Measurements from ENCODE around the gene PRPF6.
"Not testable (repeated sequence)": the region's sequence is repeated elsewhere in the genome, so short reads cannot be mapped to it uniquely, and the experiment has no call there.

The PRPF6 gene

GRCh38 chr20:64012385-64013154 is 31.6 kb downstream of the PRPF6 start:
- not testable (repeated sequence) for DNase-seq

DNA sequence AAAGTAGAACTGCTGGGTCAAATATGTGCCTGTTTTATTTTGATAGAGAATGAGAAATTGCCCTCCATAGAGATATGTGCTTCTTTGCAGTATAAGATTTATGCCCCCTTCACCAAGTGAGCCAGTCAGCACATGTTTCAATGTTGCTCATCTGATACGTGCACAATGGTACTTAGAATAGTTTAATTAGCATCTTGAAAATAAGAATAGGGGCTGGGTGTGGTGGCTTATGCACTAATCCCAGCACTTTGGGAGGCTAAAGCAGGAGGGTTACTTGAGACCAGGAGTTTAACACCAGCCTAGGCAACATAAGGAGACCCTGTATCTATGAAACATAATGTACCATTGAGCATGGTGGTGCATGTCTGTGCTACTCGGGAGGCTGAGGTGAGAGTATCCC is 34.7 kb downstream of the PRPF6 start:
- no peak for DNase-seq

GRCh38 chr20:64021124-64021975 is 40.4 kb downstream of the PRPF6 start:
- no peak for DNase-seq

GRCh38 chr20:64022671-64023360 is 41.9 kb downstream of the PRPF6 start:
- DNase-seq: no peak

- no peak for DNase-seq
Measured at GRCh38 chr20:64023361-64024140, 42.6 kb downstream of the PRPF6 start.

GRCh38 chr20:64024141-64024990 is 43.4 kb downstream of the PRPF6 start:
- no peak for DNase-seq

DNA sequence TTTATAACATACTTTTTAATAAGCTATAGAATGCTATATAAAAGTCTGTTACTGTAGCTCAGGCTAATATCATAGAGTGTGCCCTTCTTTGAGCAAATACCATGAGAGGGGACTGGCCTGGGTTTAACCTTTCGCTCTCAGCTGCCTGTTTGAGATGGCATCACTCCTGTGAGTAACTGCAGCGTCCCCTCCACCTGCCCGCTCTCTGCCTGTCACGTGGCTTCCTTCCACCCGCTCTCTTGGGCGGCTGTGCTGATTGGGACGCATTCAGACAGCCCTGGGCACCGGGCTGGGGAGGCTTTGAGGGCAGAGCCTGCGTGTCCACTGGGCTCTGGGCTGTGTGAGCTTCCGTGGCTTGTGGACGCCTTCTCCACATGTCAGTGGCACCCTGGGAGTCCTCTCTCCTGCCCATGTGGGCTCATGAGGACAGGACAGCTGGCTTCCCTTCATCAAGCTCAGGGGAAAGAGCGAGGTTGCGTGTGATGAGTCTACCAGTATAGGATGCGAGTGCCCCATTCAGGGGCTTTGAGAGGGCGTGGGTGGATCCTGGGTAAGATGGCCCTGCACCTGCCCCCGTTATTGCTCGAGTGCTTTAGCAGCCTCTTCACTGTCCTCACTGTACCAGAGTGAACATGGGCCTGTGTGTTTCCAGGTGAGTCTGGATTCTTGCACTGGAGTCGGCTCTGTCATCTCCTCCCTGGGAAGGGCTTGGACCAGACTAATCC is 44.3 kb downstream of the PRPF6 start:
- DNase-seq: no peak

- DNase-seq: no peak
Measured at GRCh38 chr20:64025826-64026412, 45.0 kb downstream of the PRPF6 start.

DNA sequence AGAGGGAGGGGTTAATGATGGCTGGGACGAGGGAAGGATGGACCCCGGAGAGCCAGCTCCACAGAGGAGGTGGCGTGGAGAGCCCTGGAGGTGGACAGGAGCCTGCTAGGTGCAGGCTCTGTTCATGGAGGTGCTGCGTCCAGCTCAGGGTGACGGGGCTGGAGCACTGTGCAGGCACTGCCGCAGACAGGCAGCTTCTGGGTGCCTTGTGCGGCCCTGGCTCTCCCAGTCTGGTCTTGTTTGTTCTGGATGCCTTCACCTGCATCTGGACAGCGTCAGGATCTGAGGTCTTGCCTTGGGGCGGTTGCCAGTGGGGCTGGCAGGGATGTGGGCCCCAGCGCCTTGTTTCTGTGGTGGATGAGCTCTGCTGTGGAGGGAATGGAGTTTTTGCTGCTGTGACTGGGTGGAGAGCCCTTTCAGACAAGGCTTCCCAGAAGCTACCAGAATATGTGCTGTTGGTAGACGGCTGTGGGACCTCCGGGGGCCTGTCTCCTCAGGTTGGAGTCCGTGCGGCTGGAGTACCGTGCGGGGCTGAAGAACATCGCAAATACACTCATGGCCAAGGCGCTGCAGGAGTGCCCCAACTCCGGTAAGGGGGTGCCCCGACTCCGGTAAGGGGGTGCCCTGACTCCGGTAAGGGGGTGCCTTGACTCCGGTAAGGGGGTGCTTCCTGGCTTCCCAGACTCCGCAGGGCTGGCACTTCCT is 47.2 kb downstream of the PRPF6 start:
- DNase-seq: no peak

DNA sequence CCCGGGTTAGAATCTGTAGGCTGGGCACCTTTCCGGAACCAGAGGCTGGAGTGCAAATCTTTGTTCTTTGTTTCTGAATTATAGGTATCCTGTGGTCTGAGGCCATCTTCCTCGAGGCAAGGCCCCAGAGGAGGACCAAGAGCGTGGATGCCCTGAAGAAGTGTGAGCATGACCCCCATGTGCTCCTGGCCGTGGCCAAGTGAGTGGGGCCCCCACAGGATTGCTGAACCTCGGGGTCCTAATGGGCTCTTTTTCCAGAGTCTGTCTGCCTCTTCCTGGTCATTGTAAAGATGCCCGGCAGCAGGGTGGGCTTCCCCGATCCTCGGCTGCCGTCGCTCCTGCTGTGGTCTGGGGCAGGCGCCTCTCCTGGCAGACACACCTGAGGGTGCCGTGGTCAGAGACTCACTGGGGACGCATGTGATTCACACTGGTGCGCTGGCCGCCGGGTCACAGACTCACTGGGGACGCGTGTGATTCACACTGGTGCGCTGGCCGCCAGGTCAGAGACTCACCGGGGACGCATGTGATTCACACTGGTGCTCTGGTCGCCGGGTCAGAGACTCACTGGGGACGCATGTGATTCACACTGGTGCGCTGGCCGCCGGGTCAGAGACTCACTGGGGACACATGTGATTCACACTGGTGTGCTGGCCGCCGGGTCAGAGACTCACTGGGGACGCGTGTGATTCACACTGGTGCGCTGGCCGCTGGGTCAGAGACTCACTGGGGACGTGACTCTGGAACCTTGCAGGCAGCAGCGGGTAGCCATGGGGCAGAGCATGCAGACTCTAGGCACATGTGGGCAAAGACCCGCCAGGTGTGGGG is 48.6 kb downstream of the PRPF6 start:
- no peak for DNase-seq

DNA sequence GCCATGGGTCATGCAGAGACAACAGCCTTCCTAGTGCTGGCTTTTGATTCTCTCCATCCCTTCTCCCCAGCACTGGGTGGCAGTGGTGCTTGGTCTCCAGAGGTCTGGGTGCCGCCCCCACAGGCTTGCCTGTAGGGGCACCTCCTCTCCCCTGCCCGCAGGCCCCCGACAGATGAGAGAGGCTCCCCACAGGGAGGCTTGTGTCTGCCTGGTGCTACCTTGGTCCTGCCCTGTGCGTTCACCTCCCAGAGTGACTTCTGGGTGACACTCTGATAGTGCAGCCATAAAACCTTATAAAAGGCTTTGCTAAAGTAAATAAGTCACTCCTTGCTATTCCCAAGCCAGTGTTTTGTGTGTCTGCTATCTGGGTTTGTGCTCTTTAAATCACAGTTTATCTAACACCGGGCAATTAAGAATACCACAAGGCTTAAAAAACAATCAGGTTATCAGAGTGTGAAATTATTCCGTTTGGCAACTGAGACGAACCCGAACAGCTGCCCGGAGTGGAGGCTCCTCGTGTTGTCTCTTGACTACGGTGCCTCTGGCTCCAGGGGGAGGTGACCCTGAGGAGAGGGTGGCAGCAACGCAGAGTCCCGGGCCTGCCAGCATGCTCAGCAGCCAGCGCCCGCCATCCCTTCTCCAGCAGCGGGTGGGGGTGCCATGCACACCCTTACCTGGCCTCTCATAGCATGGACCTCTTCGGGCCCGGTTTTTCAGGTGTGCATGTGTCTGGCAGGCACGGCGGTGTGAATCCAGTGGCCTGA is 49.6 kb downstream of the PRPF6 start:
- no peak for DNase-seq

DNA sequence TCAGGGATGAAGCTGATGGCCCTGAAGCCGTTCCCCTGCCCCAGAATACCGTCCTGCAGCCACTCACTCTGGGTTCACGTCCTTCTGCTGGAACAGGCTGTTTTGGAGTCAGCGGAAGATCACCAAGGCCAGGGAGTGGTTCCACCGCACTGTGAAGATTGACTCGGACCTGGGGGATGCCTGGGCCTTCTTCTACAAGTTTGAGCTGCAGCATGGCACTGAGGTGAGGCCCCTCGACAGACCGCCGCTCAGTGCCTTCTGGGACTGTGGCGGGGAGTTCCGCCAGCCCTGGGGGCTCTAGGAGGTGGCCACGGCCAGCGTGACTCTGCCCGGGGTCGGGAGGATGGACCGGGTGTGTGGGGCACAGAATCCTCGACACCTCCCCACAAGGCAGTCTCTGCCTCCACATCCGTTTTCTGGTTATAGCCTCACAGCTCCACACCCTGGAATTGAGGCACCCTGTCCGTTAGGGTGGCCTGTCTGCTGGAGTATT is 50.9 kb downstream of the PRPF6 start:
- no peak for DNase-seq

DNA sequence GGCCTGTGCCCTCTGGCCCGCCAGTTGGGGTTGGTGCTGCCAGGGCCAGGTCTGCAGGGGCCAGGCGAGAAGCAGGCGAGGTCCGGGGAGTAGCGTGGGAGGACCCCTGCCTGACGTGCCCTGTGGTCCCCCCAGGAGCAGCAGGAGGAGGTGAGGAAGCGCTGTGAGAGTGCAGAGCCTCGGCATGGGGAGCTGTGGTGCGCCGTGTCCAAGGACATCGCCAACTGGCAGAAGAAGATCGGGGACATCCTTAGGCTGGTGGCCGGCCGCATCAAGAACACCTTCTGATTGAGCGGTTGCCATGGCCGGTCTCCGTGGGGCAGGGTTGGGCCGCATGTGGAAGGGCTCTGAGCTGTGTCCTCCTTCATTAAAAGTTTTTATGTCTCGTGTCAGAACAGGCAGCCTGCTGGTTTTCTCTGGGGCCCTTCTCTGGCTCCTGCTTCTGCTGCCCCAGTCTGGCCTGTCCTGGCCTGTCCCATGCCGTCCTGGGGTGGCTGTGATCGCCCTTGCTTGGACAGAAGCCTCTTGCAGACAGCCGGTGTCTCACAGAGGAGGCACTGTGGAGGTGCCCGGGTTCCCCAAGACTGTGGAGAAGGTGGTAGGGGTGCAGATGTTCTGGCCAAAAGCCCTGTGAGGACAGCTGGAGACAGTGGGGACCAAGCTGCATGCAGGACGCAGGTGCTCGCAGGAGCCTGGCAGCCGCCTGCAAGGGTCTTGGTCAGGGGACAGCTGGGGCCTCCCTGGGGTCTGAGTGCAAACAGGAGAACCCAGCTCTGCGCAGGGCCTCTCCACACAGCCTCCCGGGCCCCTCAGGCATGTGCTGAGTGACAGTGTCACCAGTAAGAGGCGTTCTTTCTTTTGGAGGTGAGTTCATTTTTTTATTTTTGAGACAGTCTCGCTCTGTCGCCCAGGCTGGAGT is 52.0 kb downstream of the PRPF6 start:
- no peak for DNase-seq

DNA sequence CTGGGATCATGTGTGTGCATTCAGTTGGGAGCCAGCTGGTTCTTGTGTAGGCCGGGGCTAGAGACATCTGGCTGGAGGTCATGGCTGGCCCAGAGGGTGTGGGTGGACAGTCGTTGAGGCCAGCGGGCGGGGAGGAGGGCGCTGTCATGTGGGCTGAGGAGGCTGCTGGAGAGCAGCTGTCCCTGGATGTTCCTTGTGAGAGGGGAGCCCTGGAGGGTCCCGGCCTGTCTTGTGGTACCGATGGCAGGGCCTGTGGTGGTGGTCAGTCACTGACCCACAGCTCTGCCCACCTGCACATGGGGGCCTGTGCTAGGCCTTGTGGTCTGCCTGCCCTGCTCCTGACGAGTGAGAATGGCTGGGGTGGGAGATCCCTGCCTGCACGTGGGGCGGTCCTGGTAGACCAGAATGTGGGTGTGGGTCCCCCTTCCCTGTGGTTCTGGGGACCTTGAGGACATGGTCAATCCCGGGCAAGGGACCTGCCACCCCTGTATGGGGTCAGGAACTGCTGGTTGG is 53.1 kb downstream of the PRPF6 start:
- no peak for DNase-seq

DNA sequence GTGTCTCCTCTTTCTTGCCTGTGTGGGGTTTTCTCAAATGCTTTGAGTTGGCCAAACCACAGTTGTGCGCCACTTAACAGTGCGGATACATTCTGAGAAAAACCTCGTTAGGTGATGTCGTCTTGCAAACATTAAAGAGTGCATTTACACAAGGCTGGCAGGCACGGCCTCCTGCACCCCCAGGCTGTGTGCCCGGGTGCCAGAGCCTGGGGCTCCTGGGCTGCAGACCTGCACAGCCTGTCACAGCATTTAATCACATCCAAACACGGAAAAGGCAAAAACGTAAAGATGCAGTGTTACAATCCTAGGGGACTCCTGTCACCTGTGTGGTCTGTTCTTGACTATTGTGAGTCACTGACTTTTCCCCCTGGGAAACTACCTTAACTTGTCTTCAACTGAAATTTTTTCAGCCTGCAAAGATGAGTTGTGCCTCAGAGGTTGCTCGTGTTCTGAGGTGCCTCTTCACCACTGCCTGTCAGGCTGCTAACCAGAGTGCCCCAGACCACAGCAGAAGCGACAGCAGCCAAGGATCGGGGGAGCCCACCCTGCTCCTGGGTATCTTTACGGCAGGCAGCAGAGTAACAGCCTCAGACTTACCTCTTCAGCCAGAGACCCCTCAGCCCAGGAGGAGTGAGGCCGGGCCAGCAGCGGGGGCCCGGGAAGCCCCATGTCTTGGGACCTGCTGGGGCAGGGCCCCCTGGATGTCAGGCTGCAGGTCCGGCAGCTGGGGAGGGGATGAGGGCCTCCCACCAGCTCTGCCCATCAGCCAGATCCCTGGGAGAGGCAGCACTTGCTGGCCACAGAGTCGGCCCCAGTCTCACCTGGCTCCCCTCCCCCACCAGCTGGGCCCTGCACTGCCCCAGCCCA is 54.4 kb downstream of the PRPF6 start:
- no peak for DNase-seq

DNA sequence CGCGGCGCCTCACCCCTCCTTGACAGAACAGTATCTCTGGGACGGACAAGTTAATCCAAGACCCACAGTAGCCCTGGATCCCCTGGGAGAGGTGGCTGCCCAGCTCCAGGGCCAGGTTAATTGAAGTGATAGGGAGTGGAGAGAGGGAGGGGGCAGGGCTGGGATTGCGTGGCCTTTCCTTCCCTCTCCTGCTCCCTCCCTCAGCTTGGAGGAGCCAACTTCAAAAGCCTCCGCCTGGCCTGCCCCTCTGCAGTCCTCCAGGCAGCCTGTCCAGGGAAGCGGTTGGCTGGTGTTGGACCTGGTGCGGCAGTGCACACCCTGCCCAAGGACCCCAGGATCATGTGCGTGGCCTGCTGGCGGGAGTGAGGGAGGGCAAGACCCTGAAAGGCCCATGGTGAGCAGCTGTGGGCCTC is 55.0 kb downstream of the PRPF6 start, which contains the start of gene C20orf204:
C20orf204 (plus strand) TSS at position 250 of the 413 bp plus-strand sequence; CDS start at position 392, 142 bp downstream.
- DNase-seq: no peak
